GM23338 (cell line): ENCODE data around the gene PPP1CA. TPM values are rescaled to one million over a fixed set of nuclear protein-coding genes. Genes with fewer than 3 reads are reported as not detected.

Source experiments
- ATAC-seq: fragments of 200-7000 bp; cut with Tn5 transposase; 3 replicates; pipeline ENCODE4 v1.9.1; 2020
- DNase-seq: peaks from one replicate; pipeline ENCODE4 v3.0.0-alpha.2; 2015; ENCODE audit warnings: low spot score
- H2AFZ ChIP-seq: fragments of 200-600 bp; sonication (generic); 2 replicates; pipeline ENCODE4 v1.8.0; 2016; ENCODE audit warnings: antibody characterized with exemption, mild to moderate bottlenecking, moderate library complexity
- H3F3A ChIP-seq: fragments of 200-600 bp; sonication (generic); replicated peaks from 2 replicates; pipeline ENCODE4 v1.8.0; 2017; ENCODE audit warnings: antibody characterized with exemption, mixed run types, low read depth
- H3K27ac ChIP-seq: fragments of 200-600 bp; sonication (generic); 2 replicates; pipeline ENCODE4 v1.6.1; 2016; ENCODE audit warnings: low read depth
- H3K27me3 ChIP-seq: fragments of 200-600 bp; sonication (generic); 2 replicates; pipeline ENCODE4 v1.8.0; 2016; ENCODE audit warnings: mild to moderate bottlenecking, mixed run types, moderate library complexity; ENCODE audit not compliant: insufficient read depth
- H3K36me3 ChIP-seq: fragments of 200-600 bp; sonication (generic); 2 replicates; pipeline ENCODE4 v1.8.0; 2016; ENCODE audit warnings: mild to moderate bottlenecking; ENCODE audit not compliant: insufficient read depth
- H3K4me1 ChIP-seq: fragments of 200-600 bp; sonication (generic); 2 replicates; pipeline ENCODE4 v1.8.0; 2016; ENCODE audit warnings: mild to moderate bottlenecking, moderate library complexity; ENCODE audit not compliant: insufficient read depth
- H3K4me2 ChIP-seq: fragments of 200-600 bp; sonication (generic); 2 replicates; pipeline ENCODE4 v1.7.1; 2017; ENCODE audit warnings: mixed run types
- H3K4me3 ChIP-seq: fragments of 200-600 bp; sonication (generic); 2 replicates; pipeline ENCODE4 v1.6.1; 2016; ENCODE audit warnings: mixed run types
- H3K79me2 ChIP-seq: fragments of 200-600 bp; sonication (generic); replicated peaks from 2 replicates; pipeline ENCODE4 v1.8.0; 2017; ENCODE audit warnings: mild to moderate bottlenecking; ENCODE audit not compliant: insufficient read depth
- H3K9me2 ChIP-seq: fragments of 200-600 bp; sonication (generic); 2 replicates; pipeline ENCODE4 v1.8.0; 2017; ENCODE audit not compliant: insufficient read depth
- H4K20me1 ChIP-seq: fragments of 200-600 bp; sonication (generic); replicated peaks from 2 replicates; pipeline ENCODE4 v1.8.0; 2017; ENCODE audit warnings: mild to moderate bottlenecking; ENCODE audit not compliant: insufficient read depth
- H3K27ac Mint-ChIP-seq: 2 replicates; pipeline ENCODE4 v1.8.0; 2020; ENCODE audit warnings: inconsistent platforms, mild to moderate bottlenecking, moderate library complexity, mixed read lengths
- H3K27me3 Mint-ChIP-seq: 3 replicates; pipeline ENCODE4 v1.8.0; 2022; ENCODE audit warnings: low read depth, mild to moderate bottlenecking, moderate library complexity, mixed read lengths, inconsistent platforms; ENCODE audit not compliant: insufficient read depth, poor library complexity
- H3K36me3 Mint-ChIP-seq: 3 replicates; pipeline ENCODE4 v1.8.0; 2021; ENCODE audit warnings: low read depth, mild to moderate bottlenecking, inconsistent platforms, moderate library complexity, mixed read lengths
- H3K4me1 Mint-ChIP-seq: 3 replicates; pipeline ENCODE4 v1.8.0; 2020; ENCODE audit warnings: mild to moderate bottlenecking, inconsistent platforms, mixed read lengths
- H3K4me3 Mint-ChIP-seq: 3 replicates; pipeline ENCODE4 v1.8.0; 2021; ENCODE audit warnings: moderate library complexity, mild to moderate bottlenecking, inconsistent platforms, mixed read lengths
- H3K9me3 Mint-ChIP-seq: 3 replicates; pipeline ENCODE4 v1.8.0; 2020; ENCODE audit warnings: moderate library complexity, mild to moderate bottlenecking, inconsistent platforms, mixed read lengths
- CREB1 ChIP-seq: fragments of 250-450 bp; sonication (Bioruptor Pico); IDR thresholded peaks from 2 replicates; pipeline ENCODE4 v1.5.0; 2020; ENCODE audit warnings: low read depth, mild to moderate bottlenecking, moderate library complexity
- ETS1 ChIP-seq: IDR thresholded peaks from 2 replicates; pipeline ENCODE4 v1.6.1; 2016; ENCODE audit warnings: antibody characterized with exemption
- EZH2 ChIP-seq: fragments of 200-600 bp; sonication (generic); IDR thresholded peaks from one replicate; pipeline ENCODE4 v1.8.0; 2017; ENCODE audit warnings: antibody characterized with exemption, mild to moderate bottlenecking, low read depth; ENCODE audit not compliant: unreplicated experiment
- JUNB ChIP-seq: IDR thresholded peaks from one replicate; pipeline ENCODE4 v1.6.1; 2016; ENCODE audit warnings: antibody characterized with exemption; ENCODE audit not compliant: unreplicated experiment
- NANOG ChIP-seq: IDR thresholded peaks from 2 replicates; pipeline ENCODE4 v1.6.1; 2016; ENCODE audit warnings: antibody characterized with exemption, borderline replicate concordance
- POLR2AphosphoS5 ChIP-seq: IDR thresholded peaks from 2 replicates; pipeline ENCODE4 v1.6.1; 2016; ENCODE audit warnings: antibody characterized with exemption, low read depth
- STAT1 ChIP-seq: IDR thresholded peaks from one replicate; pipeline ENCODE4 v1.6.1; 2016; ENCODE audit warnings: antibody characterized with exemption; ENCODE audit not compliant: unreplicated experiment
- ZNF114 ChIP-seq: fragments of 250-450 bp; sonication (Bioruptor Pico); IDR thresholded peaks from 2 replicates; pipeline ENCODE4 v1.5.0; 2020; ENCODE audit warnings: mild to moderate bottlenecking, moderate library complexity
- ZNF331 ChIP-seq: fragments of 250-450 bp; sonication (Bioruptor Pico); IDR thresholded peaks from 2 replicates; pipeline ENCODE4 v1.5.0; 2020; ENCODE audit warnings: low read depth, mild to moderate bottlenecking, moderate library complexity
- polyA plus RNA-seq: library from polyadenylated mRNA; unstranded; fragments of >200 nt; fragmentation: Nextera tagmentation; extraction: Ambion mirVana; gene quantifications from 2 replicates; pipeline ENCODE4 v1.2.1, GENCODE V29; 2016
- total RNA-seq: library from RNA; depleted of rRNA; stranded (reverse); fragments of >200 nt; shearing (Covaris generic); gene quantifications from 2 replicates; pipeline ENCODE4 v1.2.3, GENCODE V29; 2014
- TF ChIP-seq, protein P1 (sequence below): IDR thresholded peaks from one replicate; pipeline ENCODE4 v1.6.1; 2018; ENCODE audit warnings: antibody characterized with exemption; ENCODE audit not compliant: unreplicated experiment
- TF ChIP-seq, protein P2 (sequence below): fragments of 250-450 bp; sonication (Bioruptor Pico); IDR thresholded peaks from 2 replicates; pipeline ENCODE4 v1.5.0; 2020; ENCODE audit warnings: mild to moderate bottlenecking, moderate library complexity

PPP1CA gene
- total and polyA plus RNA-seq, 2 experiments from 2014 or later, result 217 to 237 TPM

DNA sequence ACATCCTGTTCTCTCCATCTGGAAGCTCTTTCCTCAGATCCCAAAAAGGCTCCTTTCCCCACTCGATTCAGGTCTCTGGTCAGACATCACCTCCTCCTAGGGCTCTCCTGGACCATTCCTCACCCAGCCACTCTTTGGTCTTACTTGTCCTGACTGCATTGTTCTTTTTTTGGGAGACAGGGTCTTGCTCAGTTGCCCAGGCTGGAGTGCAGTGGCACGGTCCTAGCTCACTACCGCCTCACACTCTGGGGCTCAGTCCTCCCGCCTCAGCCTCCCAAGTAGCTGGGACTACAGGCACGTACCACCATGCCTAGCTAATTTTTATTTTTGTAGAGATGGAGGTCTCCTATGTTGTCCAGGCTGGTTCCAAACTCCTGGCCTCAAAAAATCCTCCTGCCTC lies 43.9 kb upstream of the PPP1CA start:
- DNase-seq, result no peak

More for the DNA sequence above, 43.9 kb upstream of the PPP1CA start:
- Histone ChIP-seq H3K27ac (no peak overlapping the region), H3K36me3 (no peaks in the 10 kb centered on the region), H3K4me1 (0 out of 2 replicates have a peak, but pooled peaks cover 3% of the 10 kb centered on the region), H2AFZ (no peak overlapping the region), H3F3A (0 out of 2 replicates have a peak, but pooled peaks cover 4% of the 10 kb centered on the region), H3K79me2 (no peaks in the 10 kb centered on the region), H4K20me1 (no peaks in the 10 kb centered on the region), H3K9me2 (no peaks in the 10 kb centered on the region), H3K27me3 (no peaks in the 10 kb centered on the region), H3K4me3 (no peak overlapping the region), H3K4me2 (no peak overlapping the region)
- TF ChIP-seq ETS1 (no peak), ZNF331 (no peak), ZNF114 (CRISPR knock-in tag) (no peak), EZH2 (no peak), JUNB (no peak), CREB1 (CRISPR knock-in tag) (no peak), STAT1 (no peak), POLR2AphosphoS5 (no peak), NANOG (no peak)
- TF ChIP-seq, protein P1, sequence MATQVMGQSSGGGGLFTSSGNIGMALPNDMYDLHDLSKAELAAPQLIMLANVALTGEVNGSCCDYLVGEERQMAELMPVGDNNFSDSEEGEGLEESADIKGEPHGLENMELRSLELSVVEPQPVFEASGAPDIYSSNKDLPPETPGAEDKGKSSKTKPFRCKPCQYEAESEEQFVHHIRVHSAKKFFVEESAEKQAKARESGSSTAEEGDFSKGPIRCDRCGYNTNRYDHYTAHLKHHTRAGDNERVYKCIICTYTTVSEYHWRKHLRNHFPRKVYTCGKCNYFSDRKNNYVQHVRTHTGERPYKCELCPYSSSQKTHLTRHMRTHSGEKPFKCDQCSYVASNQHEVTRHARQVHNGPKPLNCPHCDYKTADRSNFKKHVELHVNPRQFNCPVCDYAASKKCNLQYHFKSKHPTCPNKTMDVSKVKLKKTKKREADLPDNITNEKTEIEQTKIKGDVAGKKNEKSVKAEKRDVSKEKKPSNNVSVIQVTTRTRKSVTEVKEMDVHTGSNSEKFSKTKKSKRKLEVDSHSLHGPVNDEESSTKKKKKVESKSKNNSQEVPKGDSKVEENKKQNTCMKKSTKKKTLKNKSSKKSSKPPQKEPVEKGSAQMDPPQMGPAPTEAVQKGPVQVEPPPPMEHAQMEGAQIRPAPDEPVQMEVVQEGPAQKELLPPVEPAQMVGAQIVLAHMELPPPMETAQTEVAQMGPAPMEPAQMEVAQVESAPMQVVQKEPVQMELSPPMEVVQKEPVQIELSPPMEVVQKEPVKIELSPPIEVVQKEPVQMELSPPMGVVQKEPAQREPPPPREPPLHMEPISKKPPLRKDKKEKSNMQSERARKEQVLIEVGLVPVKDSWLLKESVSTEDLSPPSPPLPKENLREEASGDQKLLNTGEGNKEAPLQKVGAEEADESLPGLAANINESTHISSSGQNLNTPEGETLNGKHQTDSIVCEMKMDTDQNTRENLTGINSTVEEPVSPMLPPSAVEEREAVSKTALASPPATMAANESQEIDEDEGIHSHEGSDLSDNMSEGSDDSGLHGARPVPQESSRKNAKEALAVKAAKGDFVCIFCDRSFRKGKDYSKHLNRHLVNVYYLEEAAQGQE, result no peak
- TF ChIP-seq, protein P2, sequence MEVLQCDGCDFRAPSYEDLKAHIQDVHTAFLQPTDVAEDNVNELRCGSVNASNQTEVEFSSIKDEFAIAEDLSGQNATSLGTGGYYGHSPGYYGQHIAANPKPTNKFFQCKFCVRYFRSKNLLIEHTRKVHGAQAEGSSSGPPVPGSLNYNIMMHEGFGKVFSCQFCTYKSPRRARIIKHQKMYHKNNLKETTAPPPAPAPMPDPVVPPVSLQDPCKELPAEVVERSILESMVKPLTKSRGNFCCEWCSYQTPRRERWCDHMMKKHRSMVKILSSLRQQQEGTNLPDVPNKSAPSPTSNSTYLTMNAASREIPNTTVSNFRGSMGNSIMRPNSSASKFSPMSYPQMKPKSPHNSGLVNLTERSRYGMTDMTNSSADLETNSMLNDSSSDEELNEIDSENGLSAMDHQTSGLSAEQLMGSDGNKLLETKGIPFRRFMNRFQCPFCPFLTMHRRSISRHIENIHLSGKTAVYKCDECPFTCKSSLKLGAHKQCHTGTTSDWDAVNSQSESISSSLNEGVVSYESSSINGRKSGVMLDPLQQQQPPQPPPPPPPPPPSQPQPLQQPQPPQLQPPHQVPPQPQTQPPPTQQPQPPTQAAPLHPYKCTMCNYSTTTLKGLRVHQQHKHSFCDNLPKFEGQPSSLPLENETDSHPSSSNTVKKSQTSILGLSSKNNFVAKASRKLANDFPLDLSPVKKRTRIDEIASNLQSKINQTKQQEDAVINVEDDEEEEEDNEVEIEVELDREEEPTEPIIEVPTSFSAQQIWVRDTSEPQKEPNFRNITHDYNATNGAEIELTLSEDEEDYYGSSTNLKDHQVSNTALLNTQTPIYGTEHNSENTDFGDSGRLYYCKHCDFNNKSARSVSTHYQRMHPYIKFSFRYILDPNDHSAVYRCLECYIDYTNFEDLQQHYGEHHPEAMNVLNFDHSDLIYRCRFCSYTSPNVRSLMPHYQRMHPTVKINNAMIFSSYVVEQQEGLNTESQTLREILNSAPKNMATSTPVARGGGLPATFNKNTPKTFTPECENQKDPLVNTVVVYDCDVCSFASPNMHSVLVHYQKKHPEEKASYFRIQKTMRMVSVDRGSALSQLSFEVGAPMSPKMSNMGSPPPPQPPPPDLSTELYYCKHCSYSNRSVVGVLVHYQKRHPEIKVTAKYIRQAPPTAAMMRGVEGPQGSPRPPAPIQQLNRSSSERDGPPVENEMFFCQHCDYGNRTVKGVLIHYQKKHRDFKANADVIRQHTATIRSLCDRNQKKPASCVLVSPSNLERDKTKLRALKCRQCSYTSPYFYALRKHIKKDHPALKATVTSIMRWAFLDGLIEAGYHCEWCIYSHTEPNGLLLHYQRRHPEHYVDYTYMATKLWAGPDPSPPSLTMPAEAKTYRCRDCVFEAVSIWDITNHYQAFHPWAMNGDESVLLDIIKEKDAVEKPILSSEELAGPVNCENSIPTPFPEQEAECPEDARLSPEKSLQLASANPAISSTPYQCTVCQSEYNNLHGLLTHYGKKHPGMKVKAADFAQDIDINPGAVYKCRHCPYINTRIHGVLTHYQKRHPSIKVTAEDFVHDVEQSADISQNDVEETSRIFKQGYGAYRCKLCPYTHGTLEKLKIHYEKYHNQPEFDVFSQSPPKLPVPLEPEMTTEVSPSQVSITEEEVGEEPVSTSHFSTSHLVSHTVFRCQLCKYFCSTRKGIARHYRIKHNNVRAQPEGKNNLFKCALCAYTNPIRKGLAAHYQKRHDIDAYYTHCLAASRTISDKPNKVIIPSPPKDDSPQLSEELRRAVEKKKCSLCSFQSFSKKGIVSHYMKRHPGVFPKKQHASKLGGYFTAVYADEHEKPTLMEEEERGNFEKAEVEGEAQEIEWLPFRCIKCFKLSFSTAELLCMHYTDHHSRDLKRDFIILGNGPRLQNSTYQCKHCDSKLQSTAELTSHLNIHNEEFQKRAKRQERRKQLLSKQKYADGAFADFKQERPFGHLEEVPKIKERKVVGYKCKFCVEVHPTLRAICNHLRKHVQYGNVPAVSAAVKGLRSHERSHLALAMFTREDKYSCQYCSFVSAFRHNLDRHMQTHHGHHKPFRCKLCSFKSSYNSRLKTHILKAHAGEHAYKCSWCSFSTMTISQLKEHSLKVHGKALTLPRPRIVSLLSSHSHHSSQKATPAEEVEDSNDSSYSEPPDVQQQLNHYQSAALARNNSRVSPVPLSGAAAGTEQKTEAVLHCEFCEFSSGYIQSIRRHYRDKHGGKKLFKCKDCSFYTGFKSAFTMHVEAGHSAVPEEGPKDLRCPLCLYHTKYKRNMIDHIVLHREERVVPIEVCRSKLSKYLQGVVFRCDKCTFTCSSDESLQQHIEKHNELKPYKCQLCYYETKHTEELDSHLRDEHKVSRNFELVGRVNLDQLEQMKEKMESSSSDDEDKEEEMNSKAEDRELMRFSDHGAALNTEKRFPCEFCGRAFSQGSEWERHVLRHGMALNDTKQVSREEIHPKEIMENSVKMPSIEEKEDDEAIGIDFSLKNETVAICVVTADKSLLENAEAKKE (CRISPR knock-in tag), result no peak
- Mint-ChIP-seq H3K9me3 (no peaks in the 10 kb centered on the region), H3K36me3 (peaks cover 11% of the 10 kb centered on the region; the same call in 1 of the 3 replicates), H3K4me1 (peaks cover 5% of the 10 kb centered on the region; the same call in 2 of the 3 replicates), H3K4me3 (peak overlapping the region; percentile 16; the same call in 2 of the 3 replicates), H3K27me3 (peaks cover 22% of the 10 kb centered on the region), H3K27ac (no peak overlapping the region)
- ATAC-seq, result no peak
